Natural killer cell (primary cell): ENCODE data around the gene PLCB1. TPM values are rescaled to one million over a fixed set of nuclear protein-coding genes. Genes with fewer than 3 reads are reported as not detected.
"Not testable (repeated sequence)": the region's sequence is repeated elsewhere in the genome, so short reads cannot be mapped to it uniquely, and the experiment has no call there.

Experiments used
- ATAC-seq, 3 donors: fragments of 150-1000 bp in 2 of 3; fragments of 200-7000 bp in 1 of 3; cut with Tn5 transposase; 1 replicate in 1 of 3; 2 replicates in 2 of 3; pipeline ENCODE4 v1.10.0; 2021; ENCODE audit warnings: mild to moderate bottlenecking in 2 of 3, moderate library complexity in 2 of 3
- DNase-seq, 2 donors: peaks; one replicate each; pipeline versions ENCODE4 v3.0.0 to v3.0.0-alpha.2; 2013 to 2021; ENCODE audit warnings: mixed read lengths in 1 of 2
- H3K27ac ChIP-seq: one replicate; pipeline ENCODE4 v1.5.1; 2013; ENCODE audit warnings: mild to moderate bottlenecking, low read length
- H3K27me3 ChIP-seq: one replicate; pipeline ENCODE4 v1.6.1; 2013; ENCODE audit warnings: low read length; ENCODE audit not compliant: control insufficient read depth, insufficient read depth
- H3K36me3 ChIP-seq: one replicate; pipeline ENCODE4 v1.6.1; 2013; ENCODE audit warnings: low read length; ENCODE audit not compliant: control insufficient read depth, insufficient read depth
- H3K4me1 ChIP-seq: one replicate; pipeline ENCODE4 v1.6.1; 2013; ENCODE audit warnings: low read length; ENCODE audit not compliant: control insufficient read depth, insufficient read depth
- H3K4me3 ChIP-seq: one replicate; pipeline ENCODE4 v1.5.1; 2013; ENCODE audit warnings: low read length
- H3K9me3 ChIP-seq: one replicate; pipeline ENCODE4 v1.6.1; 2013; ENCODE audit warnings: low read length; ENCODE audit not compliant: control insufficient read depth, insufficient read depth
- H3K27ac Mint-ChIP-seq, 2 donors: one replicate each; pipeline ENCODE4 v1.8.0; 2022; ENCODE audit warnings: mild to moderate bottlenecking in 2 of 2, mixed read lengths in 2 of 2, moderate library complexity in 1 of 2
- H3K27me3 Mint-ChIP-seq, 2 donors: one replicate each; pipeline ENCODE4 v1.8.0; 2022; ENCODE audit warnings: low read depth in 2 of 2, mixed read lengths in 2 of 2
- H3K36me3 Mint-ChIP-seq: one replicate; pipeline ENCODE4 v1.8.0; 2022; ENCODE audit warnings: mixed read lengths
- H3K4me1 Mint-ChIP-seq, 2 donors: one replicate each; pipeline ENCODE4 v1.8.0; 2022; ENCODE audit warnings: mixed read lengths in 2 of 2
- H3K4me3 Mint-ChIP-seq: one replicate; pipeline ENCODE4 v1.8.0; 2022; ENCODE audit warnings: mild to moderate bottlenecking, moderate library complexity, mixed read lengths
- H3K9me3 Mint-ChIP-seq, 2 donors: one replicate each; pipeline ENCODE4 v1.8.0; 2022; ENCODE audit warnings: mixed read lengths in 2 of 2
- CTCF ChIP-seq: fragments of 200-600 bp; IDR thresholded peaks from one replicate; pipeline ENCODE4 v1.8.0; 2022; ENCODE audit warnings: antibody characterized with exemption
- WGBS: methylation state at CpG from one replicate; pipeline ENCODE4 v1.1.7; 2013; ENCODE audit warnings: missing lambda C conversion rate; ENCODE audit not compliant: insufficient coverage; 5-methylcytosine and 5-hydroxymethylcytosine counted together
- intact Hi-C: fragments of 100-400 bp; cut with micrococcal nuclease; formaldehyde crosslinking; loops from one replicate; pipeline ENCODE4 v1.14.2; 2022
- total RNA-seq, 4 donors: library from RNA; stranded (reverse); fragments of 120-200 nt in 1 of 4; gene quantifications; one replicate each; pipeline versions ENCODE4 v1.2.3 to v1.2.4, GENCODE V29; 2013 to 2022

PLCB1 gene
- total RNA-seq, 3 donors from 2014 or later (not counting 1 experiment from before 2014, with no cell fraction given), result 48.7 to 66.2 (median 57.7) TPM

- no peaks in the 10 kb centered on the region for H3K36me3 ChIP-seq
- H3K27ac ChIP-seq, result no peak overlapping the region
- ATAC-seq (no peak), DNase-seq (no peak)
- no peaks in the 10 kb centered on the region for H3K27me3 ChIP-seq
- 97% methylated on average over 4 of the region's 4 CpGs for WGBS
- H3K9me3 ChIP-seq, result no peaks in the 10 kb centered on the region
- Mint-ChIP-seq H3K27ac (no peak overlapping the region), H3K4me3 (no peak overlapping the region), H3K4me1 (peaks cover 6 to 10% of the 10 kb centered on the region in 2 donors), H3K9me3 (no peaks in the 10 kb centered on the region), H3K36me3 (no peaks in the 10 kb centered on the region), H3K27me3 (no peaks in the 10 kb centered on the region)
- intact Hi-C loops, result no loop called here
- TF ChIP-seq CTCF, result no peak
- no peaks in the 10 kb centered on the region for H3K4me1 ChIP-seq
- no peak overlapping the region for H3K4me3 ChIP-seq
Measured at GRCh38 chr20:8639112-8639778, 507.2 kb downstream of the PLCB1 start.

- Histone ChIP-seq H3K27me3 (no peaks in the 10 kb centered on the region), H3K36me3 (peaks cover 2% of the 10 kb centered on the region), H3K9me3 (no peaks in the 10 kb centered on the region), H3K4me1 (no peaks in the 10 kb centered on the region), H3K4me3 (no peak overlapping the region), H3K27ac (no peak overlapping the region)
- Mint-ChIP-seq H3K27me3 (no peaks in the 10 kb centered on the region), H3K36me3 (no peaks in the 10 kb centered on the region), H3K9me3 (no peaks in the 10 kb centered on the region), H3K4me1 (peaks cover 5 to 6% of the 10 kb centered on the region in 2 donors), H3K27ac (no peak overlapping the region), H3K4me3 (no peak overlapping the region)
- TF ChIP-seq CTCF, result no peak
- intact Hi-C loops, result no loop called here
- ATAC-seq (no peak), DNase-seq (no peak)
- no CpG with 5 or more reads among the region's 4 CpGs for WGBS
Measured at GRCh38 chr20:8640461-8640860, 508.4 kb downstream of the PLCB1 start.

GRCh38 chr20:8642247-8642646 lies 510.2 kb downstream of the PLCB1 start:
- intact Hi-C loops, result no loop called here
- Mint-ChIP-seq H3K4me3 (no peak overlapping the region), H3K4me1 (peaks cover 9 to 18% of the 10 kb centered on the region in 2 donors), H3K9me3 (no peaks in the 10 kb centered on the region), H3K27me3 (no peaks in the 10 kb centered on the region), H3K27ac (no peak overlapping the region), H3K36me3 (peaks cover 13% of the 10 kb centered on the region)
- H3K36me3 ChIP-seq, result peaks cover 7% of the 10 kb centered on the region
- TF ChIP-seq CTCF, result no peak
- 71% methylated on average over 1 of the region's 1 CpG for WGBS
- no peaks in the 10 kb centered on the region for H3K9me3 ChIP-seq
- H3K27ac ChIP-seq, result no peak overlapping the region
- DNase-seq, result no peak
- no peak for ATAC-seq
- no peaks in the 10 kb centered on the region for H3K27me3 ChIP-seq
- H3K4me3 ChIP-seq, result no peak overlapping the region
- no peaks in the 10 kb centered on the region for H3K4me1 ChIP-seq

GRCh38 chr20:8644468-8644867 lies 512.4 kb downstream of the PLCB1 start:
- H3K4me1 ChIP-seq, intact Hi-C loops, H3K4me3 Mint-ChIP-seq, H3K9me3 ChIP-seq, DNase-seq, H3K27ac ChIP-seq, H3K27me3 ChIP-seq, ATAC-seq, H3K9me3 Mint-ChIP-seq, H3K27me3 Mint-ChIP-seq, H3K4me3 ChIP-seq, H3K27ac Mint-ChIP-seq, H3K36me3 ChIP-seq: not testable (repeated sequence)
- WGBS, result 90% methylated on average over 3 of the region's 30 CpGs
- H3K36me3 Mint-ChIP-seq, result peaks cover 16% of the 10 kb centered on the region
- peaks cover 13 to 25% of the 10 kb centered on the region in 2 donors for H3K4me1 Mint-ChIP-seq
